Suppressor macrophage (primary cell): ENCODE measurements around the gene TIGD2.

Source experiments
- DNase-seq, 4 experiments: peaks; one replicate each; pipeline ENCODE4 v3.0.0-alpha.2; 2020 to 2022

The TIGD2 gene

DNA sequence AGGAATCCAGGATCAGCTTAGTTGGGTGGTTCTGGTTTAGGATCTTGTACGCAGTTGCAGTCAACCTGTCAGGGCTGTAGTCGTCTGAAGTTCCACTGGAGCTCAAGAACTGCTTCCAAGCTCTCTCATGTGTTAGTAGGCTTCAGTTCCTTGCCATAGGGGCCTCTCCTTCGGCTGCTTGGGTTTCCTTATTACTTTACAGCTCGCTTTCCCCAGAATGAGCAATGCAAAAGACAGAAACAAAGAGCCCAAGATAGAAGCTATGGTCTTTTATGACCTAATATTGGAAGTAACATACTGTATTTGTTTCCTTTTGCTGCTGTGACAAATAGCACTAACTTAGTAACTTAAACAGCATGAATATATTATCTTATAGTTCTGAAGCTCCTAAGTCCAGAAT is 51.7 kb downstream of the TIGD2 start:
- DNase-seq = no peak

DNA sequence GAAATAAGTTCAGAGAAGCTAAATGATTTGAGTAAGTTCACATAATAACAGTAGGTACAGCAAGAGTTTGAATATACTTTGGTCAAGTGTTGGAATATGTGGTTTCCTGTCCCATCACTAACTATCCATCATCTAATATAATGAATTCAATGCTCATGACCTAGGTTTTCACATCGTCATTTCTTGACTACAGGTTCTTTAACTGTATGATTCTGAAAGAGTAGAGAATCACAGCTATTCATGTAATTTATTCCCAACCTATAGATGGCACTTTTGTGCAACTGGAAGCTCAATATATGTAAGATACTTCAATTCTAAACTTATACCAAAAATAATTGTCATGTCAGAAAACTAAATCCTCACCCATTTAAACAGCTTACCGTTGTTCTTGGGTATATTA is 53.1 kb downstream of the TIGD2 start:
- DNase-seq = no peak
